GM12892 (cell line): ENCODE measurements around the gene C17orf113.
"Not testable (repeated sequence)": the region's sequence is repeated elsewhere in the genome, so short reads cannot be mapped to it uniquely, and the experiment has no call there.

Experiments
- DNase-seq: peaks from one replicate; pipeline ENCODE4 v3.0.0; 2011; ENCODE audit not compliant: insufficient read length
- FAIRE-seq: peaks from 2 replicates; lab custom pipeline; 2011; peaks lifted over from hg19 to GRCh38; lab: Jason Lieb, UNC
- POLR2A ChIP-seq: IDR thresholded peaks from 2 replicates; pipeline ENCODE4 v1.6.1; 2011; ENCODE audit warnings: low read depth, low read length, control low read depth
- POLR2AphosphoS5 ChIP-seq: IDR thresholded peaks from 2 replicates; pipeline ENCODE4 v1.6.1; 2011; ENCODE audit warnings: low read depth, low read length, control low read depth
- TAF1 ChIP-seq: IDR thresholded peaks from 2 replicates; pipeline ENCODE4 v1.6.1; 2011; ENCODE audit warnings: low read depth, mild to moderate bottlenecking, control low read depth, low read length, borderline replicate concordance

The C17orf113 gene

GRCh38 chr17:42017866-42018200, 32.6 kb downstream of the C17orf113 start:
- DNase-seq = no peak
- no peak for TF ChIP-seq TAF1
- no peak for TF ChIP-seq POLR2AphosphoS5
- TF ChIP-seq POLR2A = no peak
- FAIRE-seq = no peak

GRCh38 chr17:42016941-42017865, 33.2 kb downstream of the C17orf113 start, which contains the start of gene DNAJC7:
DNAJC7 (minus strand) TSS chr17:42017439; CDS start chr17:42017416, 23 bp downstream.
- peak; percentile 70 for FAIRE-seq
- TF ChIP-seq POLR2A = peak; percentile 95
- peak; percentile 93 for TF ChIP-seq POLR2AphosphoS5
- peak; percentile 95 for TF ChIP-seq TAF1
- peak; percentile 95 for DNase-seq

- no peak for TF ChIP-seq POLR2A
- TF ChIP-seq POLR2AphosphoS5 = no peak
- TF ChIP-seq TAF1 = no peak
- DNase-seq (no peak), FAIRE-seq (no peak)
These were observed 34.0 kb downstream of the C17orf113 start for GRCh38 chr17:42016411-42016831.

- not testable (repeated sequence) for DNase-seq, FAIRE-seq
These were observed 36.7 kb downstream of the C17orf113 start for GRCh38 chr17:42013740-42014139.

GRCh38 chr17:42012363-42012762, 38.0 kb downstream of the C17orf113 start:
- not testable (repeated sequence) for FAIRE-seq, DNase-seq

DNA sequence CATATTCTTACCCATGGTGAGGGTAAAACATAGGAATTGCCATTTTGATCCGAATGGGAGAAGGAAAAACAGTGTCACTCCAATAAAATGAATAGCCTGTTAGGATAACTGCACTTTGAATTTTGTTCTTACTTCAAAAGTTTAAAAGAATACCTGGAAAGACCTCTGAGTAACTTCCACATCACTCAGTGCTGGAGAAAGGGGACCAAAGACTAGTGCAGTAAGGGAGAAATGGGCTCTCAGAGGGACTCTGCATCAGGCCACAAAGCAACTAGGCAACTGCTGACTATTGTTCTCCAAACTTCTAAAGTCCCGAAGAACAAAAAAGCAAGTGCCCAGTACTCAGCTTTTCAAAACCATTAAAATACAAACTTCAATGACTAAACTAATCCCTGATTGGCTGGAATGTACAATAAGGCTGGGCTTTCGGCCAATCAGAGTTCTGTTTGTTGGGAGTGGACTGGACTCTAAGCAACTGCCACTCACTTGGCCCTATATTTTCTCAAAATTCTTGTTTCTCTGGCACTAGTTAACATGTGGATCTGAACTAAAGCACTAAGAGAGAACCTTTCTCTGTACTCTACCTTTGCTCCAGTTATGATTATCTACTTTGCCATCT, 39.4 kb downstream of the C17orf113 start:
- FAIRE-seq = no peak
- no peak for DNase-seq

GRCh38 chr17:42010266-42010680, 40.1 kb downstream of the C17orf113 start:
- not testable (repeated sequence) for FAIRE-seq, DNase-seq

More for the DNA sequence above, 39.4 kb downstream of the C17orf113 start:
- TF ChIP-seq POLR2AphosphoS5 = no peak

DNA sequence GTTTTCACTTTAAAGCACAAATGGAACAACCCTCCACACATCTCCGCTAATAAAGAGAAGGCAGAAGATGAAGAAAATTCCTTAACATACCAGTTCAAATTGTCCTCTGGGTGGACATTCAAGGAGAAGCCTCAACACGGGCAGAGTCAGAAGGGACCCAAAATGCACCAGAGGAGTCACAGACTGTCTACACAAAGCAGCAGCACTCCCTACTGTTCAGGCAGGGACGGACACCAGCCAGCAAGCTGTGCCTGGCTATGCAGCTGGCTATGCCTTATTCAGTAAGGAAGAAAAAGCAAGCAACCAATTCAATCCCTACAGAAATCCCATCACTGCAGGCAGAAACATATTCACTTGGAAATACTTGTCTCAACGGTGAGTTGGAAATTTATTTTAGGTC, 41.2 kb downstream of the C17orf113 start:
- FAIRE-seq (no peak), DNase-seq (no peak)
- TF ChIP-seq TAF1 = no peak
- no peak for TF ChIP-seq POLR2AphosphoS5
- no peak for TF ChIP-seq POLR2A

DNA sequence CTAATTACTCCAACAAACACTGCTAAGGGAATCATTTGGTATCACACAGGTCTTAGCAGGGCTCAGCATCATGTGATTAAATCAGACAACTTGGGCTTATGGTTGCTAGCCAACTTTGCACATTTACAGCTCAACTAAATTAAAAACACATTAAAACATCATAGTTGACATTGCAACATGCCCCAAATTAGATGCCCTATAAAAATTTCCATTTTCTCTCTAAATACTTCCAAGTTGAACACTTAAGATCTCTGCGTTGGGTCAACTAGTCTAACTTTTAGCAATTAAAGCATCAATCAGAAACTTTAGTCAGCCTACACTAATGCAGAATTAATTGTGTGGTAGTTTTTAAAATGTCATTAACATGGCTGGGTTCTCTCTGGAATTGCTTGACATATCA, 45.2 kb downstream of the C17orf113 start:
- TF ChIP-seq POLR2AphosphoS5 (no peak), TAF1 (no peak), POLR2A (no peak)
- FAIRE-seq (no peak), DNase-seq (no peak)

GRCh38 chr17:42002792-42003301, 47.6 kb downstream of the C17orf113 start:
- FAIRE-seq (no peak), DNase-seq (no peak)
- TF ChIP-seq TAF1 = no peak
- no peak for TF ChIP-seq POLR2AphosphoS5
- no peak for TF ChIP-seq POLR2A

GRCh38 chr17:42002175-42002791, 48.1 kb downstream of the C17orf113 start:
- FAIRE-seq (no peak), DNase-seq (no peak)
- TF ChIP-seq TAF1 (no peak), POLR2AphosphoS5 (no peak), POLR2A (no peak)

DNA sequence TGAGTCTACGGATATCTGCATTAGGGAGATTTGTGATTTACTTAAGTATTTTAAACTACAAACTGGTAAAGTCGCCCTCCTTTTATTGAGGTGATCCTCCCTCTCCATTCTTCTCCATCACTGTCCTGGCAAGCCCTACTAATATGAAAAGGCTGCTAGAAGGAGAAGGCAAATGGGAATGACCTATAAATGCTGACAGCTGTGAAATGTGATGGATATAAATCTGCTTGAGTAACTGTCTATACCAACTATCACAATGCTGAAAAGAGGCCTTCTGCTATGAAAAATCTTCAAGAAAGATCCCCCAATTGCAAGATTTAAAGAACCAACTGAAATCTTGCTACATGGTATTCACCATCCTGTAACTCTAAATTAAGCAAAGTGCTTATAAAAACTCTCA, 48.7 kb downstream of the C17orf113 start:
- TF ChIP-seq TAF1 (no peak), POLR2A (no peak), POLR2AphosphoS5 (no peak)
- DNase-seq (no peak), FAIRE-seq (no peak)
